Trophoblast cell (in vitro differentiated cells and primary cell): ENCODE measurements around the gene CDC45.
"Not testable (repeated sequence)": the region's sequence is repeated elsewhere in the genome, so short reads cannot be mapped to it uniquely, and the experiment has no call there.

Experiments used
- DNase-seq, 2 donors: peaks; one replicate each; pipeline ENCODE4 v3.0.0-alpha.2; 2016
- H2AFZ ChIP-seq: 2 replicates; pipeline ENCODE4 v1.6.1; 2013; ENCODE audit warnings: low read length, moderate library complexity, mild to moderate bottlenecking; ENCODE audit not compliant: insufficient read depth, poor library complexity
- H2AK5ac ChIP-seq: 2 replicates; pipeline ENCODE4 v1.6.1; 2013; ENCODE audit warnings: mild to moderate bottlenecking, low read length
- H2BK120ac ChIP-seq: 2 replicates; pipeline ENCODE4 v1.6.1; 2013; ENCODE audit warnings: low read length, mild to moderate bottlenecking, moderate library complexity; ENCODE audit not compliant: insufficient read depth, poor library complexity
- H2BK12ac ChIP-seq: 2 replicates; pipeline ENCODE4 v1.6.1; 2013; ENCODE audit warnings: mild to moderate bottlenecking, low read length, moderate library complexity
- H2BK5ac ChIP-seq: 2 replicates; pipeline ENCODE4 v1.6.1; 2013; ENCODE audit warnings: low read length, low read depth, moderate library complexity, mild to moderate bottlenecking; ENCODE audit not compliant: poor library complexity
- H3K14ac ChIP-seq: 2 replicates; pipeline ENCODE4 v1.6.1; 2013; ENCODE audit warnings: mild to moderate bottlenecking, low read length
- H3K18ac ChIP-seq: 2 replicates; pipeline ENCODE4 v1.6.1; 2013; ENCODE audit warnings: mild to moderate bottlenecking, low read length
- H3K23ac ChIP-seq: 2 replicates; pipeline ENCODE4 v1.6.1; 2013; ENCODE audit warnings: low read length
- H3K27ac ChIP-seq: 2 replicates; pipeline ENCODE4 v1.5.1; 2013; ENCODE audit warnings: low read depth, mild to moderate bottlenecking, inconsistent platforms, low read length, moderate library complexity
- H3K27me3 ChIP-seq: 2 replicates; pipeline ENCODE4 v1.6.1; 2013; ENCODE audit warnings: inconsistent platforms, mild to moderate bottlenecking, low read length, moderate library complexity; ENCODE audit not compliant: insufficient read depth
- H3K36me3 ChIP-seq, 2 experiments: 1 replicate in 1 of 2; 2 replicates in 1 of 2; pipeline ENCODE4 v1.6.1; 2013; ENCODE audit warnings: low read length in 2 of 2, mild to moderate bottlenecking in 2 of 2, moderate library complexity in 1 of 2; ENCODE audit not compliant: insufficient read depth in 2 of 2, control insufficient read depth in 1 of 2
- H3K4ac ChIP-seq: 2 replicates; pipeline ENCODE4 v1.6.1; 2013; ENCODE audit warnings: low read depth, mild to moderate bottlenecking, low read length, moderate library complexity
- H3K4me1 ChIP-seq, 2 experiments: 1 replicate in 1 of 2; 2 replicates in 1 of 2; pipeline ENCODE4 v1.6.1; 2013; ENCODE audit warnings: low read length in 2 of 2, mild to moderate bottlenecking in 2 of 2, moderate library complexity in 1 of 2; ENCODE audit not compliant: insufficient read depth in 2 of 2, control insufficient read depth in 1 of 2
- H3K4me2 ChIP-seq: 2 replicates; pipeline ENCODE4 v1.6.1; 2013; ENCODE audit warnings: inconsistent platforms, mild to moderate bottlenecking, low read length, moderate library complexity
- H3K4me3 ChIP-seq: 2 replicates; pipeline ENCODE4 v1.5.1; 2013; ENCODE audit warnings: mild to moderate bottlenecking, low read depth, low read length, inconsistent platforms
- H3K79me1 ChIP-seq: one replicate; pipeline ENCODE4 v1.6.1; 2013; ENCODE audit warnings: low read length
- H3K79me2 ChIP-seq: 2 replicates; pipeline ENCODE4 v1.6.1; 2013; ENCODE audit warnings: low read length, mild to moderate bottlenecking; ENCODE audit not compliant: control insufficient read depth, insufficient read depth, poor library complexity
- H3K9ac ChIP-seq: 2 replicates; pipeline ENCODE4 v1.6.1; 2013; ENCODE audit warnings: mild to moderate bottlenecking, low read length
- H3K9me3 ChIP-seq: 2 replicates; pipeline ENCODE4 v1.6.1; 2013; ENCODE audit warnings: low read depth, mild to moderate bottlenecking, control low read depth, inconsistent platforms, low read length; ENCODE audit not compliant: insufficient read depth
- H4K12ac ChIP-seq: 2 replicates; pipeline ENCODE4 v1.6.1; 2013; ENCODE audit warnings: low read depth, mild to moderate bottlenecking, low read length, moderate library complexity
- H4K8ac ChIP-seq: 2 replicates; pipeline ENCODE4 v1.6.1; 2013; ENCODE audit warnings: low read depth, mild to moderate bottlenecking, low read length, moderate library complexity
- H4K91ac ChIP-seq: one replicate; pipeline ENCODE4 v1.6.1; 2013; ENCODE audit warnings: low read depth, mild to moderate bottlenecking, low read length, moderate library complexity
- WGBS: extraction: QIAGEN DNeasy Blood & Tissue Kit; methylation state at CpG from one replicate; pipeline ENCODE4 v1.1.7; 2013; ENCODE audit warnings: missing lambda C conversion rate; ENCODE audit not compliant: insufficient read length, insufficient coverage; ENCODE audit errors: extremely low coverage; 5-methylcytosine and 5-hydroxymethylcytosine counted together

Gene CDC45

DNA sequence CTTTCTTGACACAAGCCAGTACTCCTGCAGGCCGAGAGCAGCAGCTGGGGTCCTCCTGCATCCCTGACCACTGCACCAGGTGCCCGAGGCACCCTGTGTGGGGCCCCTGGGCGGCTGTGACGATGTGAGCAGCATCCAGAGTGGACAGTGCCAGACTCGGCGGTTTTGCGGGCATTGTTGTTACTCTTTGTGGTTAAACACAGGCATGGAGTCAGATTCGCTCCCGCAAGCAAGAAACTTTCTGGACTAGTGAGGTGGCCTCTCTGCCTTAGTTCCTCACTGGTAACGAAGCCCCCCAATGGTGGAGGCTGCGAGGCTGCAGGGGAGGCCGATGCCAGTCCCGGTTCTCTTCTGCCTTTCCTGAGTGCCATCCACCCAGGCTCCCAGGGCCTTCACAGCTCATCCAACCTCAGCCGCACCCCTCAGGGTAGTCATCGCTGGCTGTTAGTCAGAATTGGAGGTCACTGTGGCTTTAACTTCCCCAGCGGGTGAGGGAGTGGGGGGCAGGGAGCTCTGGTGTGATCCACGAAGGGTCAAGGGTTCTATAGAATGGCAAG, 48.2 kb downstream of the CDC45 start:
- H3K9ac ChIP-seq = no peak overlapping the region
- H3K27ac ChIP-seq = no peak overlapping the region
- no peak overlapping the region for H3K18ac ChIP-seq
- H2BK5ac ChIP-seq = no peak overlapping the region
- H2BK12ac ChIP-seq = no peak overlapping the region
- no peak overlapping the region for H4K8ac ChIP-seq
- H3K14ac ChIP-seq = no peak overlapping the region
- DNase-seq = no peak
- H3K79me2 ChIP-seq = no peaks in the 10 kb centered on the region
- no peak overlapping the region for H3K4ac ChIP-seq
- H3K27me3 ChIP-seq = peaks cover 27% of the 10 kb centered on the region
- no peak overlapping the region for H3K23ac ChIP-seq
- H3K36me3 ChIP-seq = no peaks in the 10 kb centered on the region
- no peak overlapping the region for H3K4me2 ChIP-seq
- H4K91ac ChIP-seq = no peak overlapping the region
- H3K4me3 ChIP-seq = no peak overlapping the region
- no peaks in the 10 kb centered on the region for H3K79me1 ChIP-seq
- no peak overlapping the region for H4K12ac ChIP-seq
- peaks cover 11% of the 10 kb centered on the region in 2 experiments for H3K4me1 ChIP-seq
- H2AFZ ChIP-seq = no peak overlapping the region
- H2AK5ac ChIP-seq = no peak overlapping the region
- H3K9me3 ChIP-seq = peaks cover 5% of the 10 kb centered on the region
- H2BK120ac ChIP-seq = no peak overlapping the region
- WGBS = no CpG with 5 or more reads among the region's 17 CpGs

DNA sequence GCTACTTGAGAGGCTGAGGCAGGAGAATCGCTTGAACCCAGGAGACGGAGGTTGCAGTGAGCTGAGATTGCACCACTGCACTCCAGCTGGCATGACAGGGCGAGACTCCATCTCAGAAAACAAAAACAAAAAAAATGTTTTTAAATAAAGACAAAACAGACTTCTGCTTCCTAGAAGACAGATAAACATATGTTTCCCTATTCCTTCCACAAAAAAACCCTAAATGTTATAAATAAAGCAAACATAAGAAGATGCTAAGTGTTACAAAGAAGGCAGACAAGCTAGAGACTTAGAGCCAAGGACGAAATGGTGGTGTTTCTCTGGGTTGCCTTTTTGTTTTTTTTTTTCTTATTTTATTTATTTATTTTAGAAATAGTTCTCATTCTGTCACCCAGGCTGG, 50.1 kb downstream of the CDC45 start:
- Histone ChIP-seq H3K4ac (no peak overlapping the region), H3K4me1 (no peaks in the 10 kb centered on the region), H2BK5ac (no peak overlapping the region), H3K4me3 (no peak overlapping the region), H3K36me3 (no peaks in the 10 kb centered on the region), H4K8ac (no peak overlapping the region), H3K79me1 (no peaks in the 10 kb centered on the region), H2AK5ac (no peak overlapping the region), H3K9me3 (peaks cover 2% of the 10 kb centered on the region), H3K23ac (no peak overlapping the region), H3K27ac (no peak overlapping the region), H3K18ac (no peak overlapping the region), H3K27me3 (peaks cover 9% of the 10 kb centered on the region), H2BK120ac (no peak overlapping the region), H2BK12ac (no peak overlapping the region), H2AFZ (no peak overlapping the region), H4K91ac (no peak overlapping the region), H4K12ac (no peak overlapping the region), H3K4me2 (no peak overlapping the region), H3K9ac (no peak overlapping the region), H3K14ac (no peak overlapping the region), H3K79me2 (no peaks in the 10 kb centered on the region)
- WGBS = no CpG with 5 or more reads among the region's 4 CpGs
- no peak for DNase-seq

DNA sequence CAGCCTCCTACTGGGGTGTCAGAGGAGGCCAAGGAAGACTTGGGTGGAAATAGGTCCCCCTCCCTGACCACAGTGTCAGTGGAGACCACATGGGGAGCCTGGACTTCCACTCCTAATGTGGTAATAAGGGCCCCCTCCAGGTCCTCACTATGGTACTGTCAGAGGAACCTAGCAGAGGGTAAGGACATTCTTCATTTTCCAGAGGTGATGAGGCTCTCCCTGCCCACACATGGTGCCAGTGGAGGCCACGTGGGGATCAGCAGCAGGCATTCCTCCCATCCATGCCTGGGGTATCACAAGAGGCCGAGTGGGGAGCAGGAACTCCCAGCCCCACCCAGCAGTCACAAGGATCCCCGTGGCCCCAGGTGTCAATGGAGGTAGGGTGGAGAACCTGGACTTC, 51.0 kb downstream of the CDC45 start:
- Histone ChIP-seq H3K4me2 (no peak overlapping the region), H2AK5ac (no peak overlapping the region), H3K14ac (no peak overlapping the region), H3K9me3 (no peaks in the 10 kb centered on the region), H3K79me2 (no peaks in the 10 kb centered on the region), H3K36me3 (no peaks in the 10 kb centered on the region), H3K4me3 (no peak overlapping the region), H3K4ac (no peak overlapping the region), H3K18ac (no peak overlapping the region), H3K23ac (no peak overlapping the region), H3K4me1 (no peaks in the 10 kb centered on the region), H4K8ac (no peak overlapping the region), H4K12ac (no peak overlapping the region), H3K27me3 (peaks cover under 1% of the 10 kb centered on the region), H2BK120ac (no peak overlapping the region), H3K27ac (no peak overlapping the region), H3K79me1 (no peaks in the 10 kb centered on the region), H3K9ac (no peak overlapping the region), H2BK12ac (no peak overlapping the region), H2AFZ (no peak overlapping the region), H2BK5ac (no peak overlapping the region), H4K91ac (no peak overlapping the region)
- DNase-seq = no peak
- no CpG with 5 or more reads among the region's 3 CpGs for WGBS

DNA sequence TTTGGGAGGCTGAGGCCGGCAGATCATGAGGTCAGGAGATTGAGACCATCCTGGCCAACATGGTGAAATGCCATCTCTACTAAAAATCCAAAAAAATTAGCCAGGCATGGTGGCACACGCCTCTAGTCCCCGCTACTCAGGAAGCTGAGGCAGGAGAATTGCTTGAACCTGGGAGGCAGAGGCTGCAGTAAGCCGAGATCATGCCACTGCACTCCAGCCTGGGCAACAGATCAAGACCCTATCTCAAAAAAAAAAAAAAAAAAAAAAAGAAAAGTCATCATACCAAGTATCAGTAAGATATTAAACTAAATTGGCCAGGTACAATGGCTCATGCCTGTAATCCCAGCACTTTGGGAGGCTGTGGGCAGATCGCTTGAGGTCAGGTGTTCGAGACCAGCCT, 51.6 kb downstream of the CDC45 start:
- H3K79me2 ChIP-seq, H2AFZ ChIP-seq, DNase-seq, H3K9me3 ChIP-seq, H3K4me3 ChIP-seq, H3K9ac ChIP-seq, H2AK5ac ChIP-seq, H2BK5ac ChIP-seq, H3K27ac ChIP-seq, H3K4me1 ChIP-seq, H4K8ac ChIP-seq, H3K18ac ChIP-seq, H3K27me3 ChIP-seq, H3K4ac ChIP-seq, H4K12ac ChIP-seq, H3K14ac ChIP-seq, H4K91ac ChIP-seq, H3K4me2 ChIP-seq, H2BK120ac ChIP-seq, H2BK12ac ChIP-seq, H3K23ac ChIP-seq, H3K36me3 ChIP-seq, H3K79me1 ChIP-seq: not testable (repeated sequence)
- no CpG with 5 or more reads among the region's 6 CpGs for WGBS
